Fibroblast of skin of right biceps (primary cell): Measurements from ENCODE around the gene SFXN4.

Source experiments
- DNase-seq: peaks from one replicate; pipeline ENCODE4 v3.0.0-alpha.2; 2013

The SFXN4 gene, protein sequence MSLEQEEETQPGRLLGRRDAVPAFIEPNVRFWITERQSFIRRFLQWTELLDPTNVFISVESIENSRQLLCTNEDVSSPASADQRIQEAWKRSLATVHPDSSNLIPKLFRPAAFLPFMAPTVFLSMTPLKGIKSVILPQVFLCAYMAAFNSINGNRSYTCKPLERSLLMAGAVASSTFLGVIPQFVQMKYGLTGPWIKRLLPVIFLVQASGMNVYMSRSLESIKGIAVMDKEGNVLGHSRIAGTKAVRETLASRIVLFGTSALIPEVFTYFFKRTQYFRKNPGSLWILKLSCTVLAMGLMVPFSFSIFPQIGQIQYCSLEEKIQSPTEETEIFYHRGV

DNA sequence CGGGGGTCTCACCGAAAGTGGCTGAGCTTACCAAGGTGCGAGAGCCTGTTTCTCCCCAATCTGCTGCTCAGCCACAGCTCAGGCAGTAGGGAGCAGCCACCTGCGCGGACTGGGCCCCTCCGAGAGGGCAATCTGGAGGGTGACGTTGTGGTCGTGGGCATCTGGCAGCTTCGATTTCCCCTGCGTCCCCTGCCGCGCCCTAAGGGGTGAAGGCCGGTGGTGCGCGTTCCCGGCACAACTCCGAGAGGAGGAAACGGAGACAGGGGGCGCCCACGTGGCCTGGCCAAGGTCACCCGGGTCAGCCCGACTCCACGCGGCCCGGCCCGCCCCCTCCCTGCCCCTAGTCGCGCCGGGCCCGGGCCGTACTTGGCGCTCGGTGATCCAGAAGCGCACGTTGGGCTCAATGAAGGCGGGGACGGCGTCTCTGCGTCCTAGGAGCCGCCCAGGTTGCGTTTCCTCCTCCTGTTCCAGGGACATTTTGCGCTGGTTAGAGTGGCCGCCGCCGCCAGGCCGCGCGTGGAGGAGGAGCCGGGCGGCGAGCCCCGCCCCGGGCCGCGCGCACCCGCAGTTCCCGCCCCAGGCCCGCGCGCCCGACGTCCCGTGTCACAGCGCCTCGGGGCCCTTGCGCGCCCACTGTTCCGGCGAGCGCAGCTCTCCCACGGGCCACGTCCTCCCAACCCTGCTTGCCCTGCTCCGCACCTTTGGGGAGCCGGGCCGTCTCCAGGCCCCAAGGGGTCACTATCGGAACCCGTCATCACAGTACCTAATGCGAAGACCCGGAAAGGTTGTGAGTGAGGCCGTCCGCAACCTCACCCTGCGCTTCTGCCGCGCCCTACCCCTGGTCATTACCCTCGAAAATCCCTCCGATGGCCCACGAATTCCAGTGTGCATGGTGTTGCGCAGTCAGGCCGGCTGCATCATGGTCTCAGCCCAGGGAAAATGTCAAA is at the start of gene SFXN4:
Gene SFXN4, minus strand, starts transcription at position 544 of the 947 bp plus-strand sequence. Its CDS starts 67 bp downstream, at position 477.
- peak; percentile 63 for DNase-seq

DNA sequence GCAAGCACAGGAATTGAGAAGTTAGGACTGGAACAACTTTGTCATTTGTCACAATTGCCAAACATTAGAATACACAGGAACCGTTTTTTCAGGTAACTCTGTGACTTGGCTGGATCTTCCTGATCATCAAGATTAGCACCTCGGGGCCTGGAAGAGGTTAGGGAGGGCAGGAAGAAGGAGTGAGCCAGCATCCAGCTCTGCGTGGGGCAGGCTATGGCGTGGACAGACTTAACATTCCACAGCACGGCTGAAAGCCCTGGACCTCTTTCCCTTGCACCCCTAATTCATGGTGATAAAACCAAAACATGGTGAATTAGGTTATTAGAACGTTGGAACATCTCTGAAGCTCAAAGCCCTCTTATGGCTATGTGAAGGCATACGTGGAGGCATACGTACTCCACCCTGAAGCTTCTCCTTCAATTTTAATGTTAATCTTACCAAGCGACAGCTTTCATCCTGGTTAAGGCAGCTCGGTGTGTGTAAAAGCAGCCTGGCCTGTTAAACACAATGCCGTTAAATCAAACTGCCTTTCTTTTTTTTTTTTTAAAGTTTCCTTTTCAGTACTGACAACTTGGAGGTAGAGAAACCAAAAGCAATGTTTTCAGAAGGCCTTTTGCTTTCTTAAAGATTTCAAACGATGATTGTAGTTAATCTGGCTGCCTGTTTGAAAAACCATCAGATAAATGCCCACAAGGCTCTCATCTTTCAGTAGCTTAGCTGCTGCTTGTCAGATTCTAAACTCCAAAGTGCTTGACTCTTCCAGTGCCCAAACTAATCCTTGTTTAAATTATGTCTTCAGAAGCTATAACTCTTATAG is 46.3 kb upstream of the SFXN4 start:
- DNase-seq = no peak

DNA sequence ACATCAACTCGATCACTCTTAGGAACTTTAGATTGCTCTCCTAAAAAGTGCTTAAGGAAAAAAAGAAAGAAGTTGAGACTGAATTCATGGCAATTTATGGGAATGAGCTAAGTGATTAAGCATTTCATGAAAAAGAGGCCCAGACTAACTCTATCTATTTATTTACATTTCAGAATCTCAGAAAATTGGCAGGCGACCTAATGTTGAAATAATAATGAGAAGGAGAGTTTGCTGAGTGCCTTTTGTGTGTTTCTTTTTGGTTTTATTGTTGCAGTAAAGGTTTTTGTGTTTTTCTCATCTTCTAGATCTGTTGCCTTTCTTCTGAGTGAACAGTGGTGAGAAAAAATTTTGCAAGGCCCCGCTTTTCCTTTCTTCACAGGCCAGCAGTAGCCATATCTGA is 45.7 kb upstream of the SFXN4 start:
- DNase-seq = peak; percentile 76

DNA sequence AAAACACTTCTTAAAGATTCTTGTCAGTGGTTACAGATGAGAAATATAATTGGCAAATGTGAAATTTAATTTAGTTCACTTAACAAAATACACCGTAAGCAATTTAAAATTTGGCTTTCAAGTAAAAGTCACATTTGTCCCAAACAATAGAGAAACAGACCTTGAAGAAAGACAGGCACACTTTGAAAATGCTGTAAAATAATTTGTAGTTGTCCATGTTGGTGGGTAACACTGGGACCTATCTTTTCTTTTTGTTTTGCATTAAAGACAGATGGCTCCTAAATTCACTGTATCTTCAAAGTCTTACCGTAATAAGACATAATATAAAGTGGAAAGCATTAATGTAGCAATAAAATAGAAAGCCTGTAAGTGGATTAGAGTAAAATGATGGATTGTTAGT is 45.1 kb upstream of the SFXN4 start:
- DNase-seq = no peak

DNA sequence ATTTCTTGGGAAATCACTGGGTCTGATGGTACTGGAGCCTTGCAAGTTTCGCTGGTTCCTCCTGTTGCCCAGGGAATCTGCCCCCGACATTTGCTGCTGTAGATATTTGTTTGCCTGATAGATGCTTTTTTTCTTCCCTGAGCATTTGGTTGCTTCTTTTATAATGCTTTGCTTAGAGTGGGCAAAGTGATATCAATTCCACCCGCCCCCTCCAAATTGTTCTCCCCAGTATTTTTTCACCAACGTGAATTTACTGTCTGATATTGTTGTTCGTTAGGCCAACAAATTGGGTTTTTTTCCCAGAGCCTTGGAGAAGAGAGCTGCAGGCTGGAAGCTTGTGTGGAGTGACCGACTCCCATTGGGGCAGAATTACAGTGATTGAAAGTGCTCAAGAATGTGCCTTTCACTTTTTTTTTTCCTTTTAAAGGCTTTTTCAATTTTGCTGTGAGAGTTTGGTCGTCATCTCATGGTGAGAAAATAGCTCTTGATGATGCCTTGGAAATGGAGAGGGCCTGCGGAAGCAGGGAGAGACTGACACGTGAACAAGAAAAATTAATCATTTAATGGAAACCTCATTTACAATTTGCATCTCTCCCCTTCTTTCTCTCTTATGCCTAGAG is 44.3 kb upstream of the SFXN4 start:
- peak; percentile 41 for DNase-seq

DNA sequence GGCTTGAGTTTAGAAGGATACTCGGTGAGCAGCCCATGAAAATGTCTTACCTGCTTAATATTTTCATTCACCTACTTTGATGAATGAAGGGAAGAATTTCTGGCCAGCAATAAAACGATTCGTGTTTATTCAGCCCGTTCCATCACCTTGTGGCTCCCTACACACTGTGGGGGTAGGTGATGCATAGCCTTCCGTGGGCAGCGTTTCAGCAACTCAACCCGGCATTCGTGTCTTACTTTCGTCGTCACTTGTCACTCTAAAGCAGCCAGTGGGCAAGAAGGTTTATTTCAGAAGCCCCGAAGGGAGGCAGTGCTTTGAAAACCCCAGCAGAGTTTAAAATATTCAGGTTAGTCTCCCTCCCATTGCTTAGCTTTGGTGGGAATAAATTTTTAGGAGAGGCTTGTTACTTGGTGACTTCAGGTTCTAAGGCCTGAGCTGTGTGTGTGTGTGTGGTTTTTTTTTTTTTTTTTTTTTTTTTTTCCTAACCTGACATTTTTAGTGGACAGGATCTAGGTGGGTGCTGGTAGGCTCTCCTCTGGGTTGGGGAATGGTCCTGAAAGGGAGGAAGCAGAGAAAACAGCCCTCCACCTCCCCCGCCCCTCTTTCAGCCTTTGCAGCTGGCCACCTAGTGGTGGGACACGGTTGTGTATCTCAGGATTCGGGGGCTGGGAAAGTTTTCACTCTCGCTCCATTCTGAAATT is 43.7 kb upstream of the SFXN4 start:
- peak; percentile 66 for DNase-seq

DNA sequence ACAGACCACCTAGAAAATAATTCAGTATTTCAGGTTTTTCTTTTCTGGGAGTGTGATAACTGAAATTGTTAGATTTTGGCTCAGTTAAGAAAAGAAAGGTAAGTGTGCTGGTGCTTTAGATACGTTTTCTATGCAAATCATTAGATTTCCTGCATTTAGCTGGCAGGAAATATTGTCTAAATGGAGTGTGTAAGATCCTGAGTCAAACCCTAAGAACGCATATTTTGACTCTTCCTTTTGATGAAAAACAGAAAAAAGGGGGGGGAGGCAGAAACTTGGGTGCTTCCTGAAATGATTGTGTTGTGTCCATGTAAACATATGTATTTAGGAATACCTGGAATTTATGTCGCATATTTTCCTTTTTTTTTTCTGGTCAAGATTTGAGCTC is 43.0 kb upstream of the SFXN4 start:
- DNase-seq = peak; percentile 65

DNA sequence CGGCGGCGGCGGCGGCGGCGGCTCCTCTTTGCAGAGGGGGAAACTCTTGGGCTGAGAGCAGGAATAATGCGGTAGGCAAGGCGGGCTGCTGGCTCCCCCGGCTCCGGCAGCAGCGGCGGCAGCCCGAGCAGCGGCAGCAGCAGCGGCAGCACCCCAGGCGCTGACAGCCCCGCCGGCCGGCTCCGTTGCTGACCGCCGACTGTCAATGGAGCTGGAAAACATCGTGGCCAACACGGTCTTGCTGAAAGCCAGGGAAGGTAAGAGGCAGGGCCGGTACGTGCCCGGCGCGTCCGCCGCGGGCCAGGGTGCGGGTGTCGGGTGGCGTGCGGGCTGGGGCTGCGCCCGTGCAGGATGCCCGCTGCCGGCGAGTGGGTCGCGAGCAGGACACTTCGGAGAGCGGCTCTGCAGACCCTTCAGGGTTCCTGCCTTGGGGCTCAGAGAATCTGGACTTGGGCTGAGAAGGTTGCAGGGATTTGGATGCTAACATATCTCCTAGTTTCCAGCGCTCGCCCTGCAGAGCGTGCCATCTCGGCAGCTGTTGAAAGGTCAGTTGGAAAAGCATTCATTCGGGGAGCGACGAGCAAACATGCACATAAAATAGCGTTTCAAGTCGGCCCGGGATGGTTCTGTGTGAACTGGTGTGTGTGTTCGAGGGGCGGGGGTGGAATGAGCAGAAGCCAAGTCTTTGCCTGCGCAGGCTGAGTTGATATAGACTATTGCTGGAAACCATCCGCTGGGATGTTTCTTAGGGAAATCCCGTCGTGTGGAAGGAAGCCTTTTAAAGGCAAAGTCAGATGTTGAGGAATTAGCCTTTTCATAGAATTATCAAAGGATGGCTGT is 42.4 kb upstream of the SFXN4 start:
- peak; percentile 59 for DNase-seq

DNA sequence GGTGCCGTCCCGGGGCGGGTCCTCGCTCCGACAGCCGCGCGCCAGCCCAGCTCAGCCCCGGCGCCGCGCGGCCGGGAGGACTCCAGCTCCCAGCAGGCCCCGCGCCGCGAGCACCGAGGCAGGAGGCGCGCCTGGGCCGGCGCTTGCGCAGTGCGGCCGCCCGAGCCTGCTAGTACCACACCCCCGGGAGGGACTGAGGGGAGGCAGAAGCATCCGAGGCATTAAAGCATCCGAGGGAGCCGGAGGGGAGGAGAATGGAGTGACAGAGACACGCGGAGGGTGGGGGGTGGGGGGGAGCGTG is 41.8 kb upstream of the SFXN4 start, which contains the start of gene GRK5:
Gene GRK5, plus strand, starts transcription at position 206 of the 301 bp plus-strand sequence. CDS start 347 bp downstream, outside the sequence.
- DNase-seq = peak; percentile 98

DNA sequence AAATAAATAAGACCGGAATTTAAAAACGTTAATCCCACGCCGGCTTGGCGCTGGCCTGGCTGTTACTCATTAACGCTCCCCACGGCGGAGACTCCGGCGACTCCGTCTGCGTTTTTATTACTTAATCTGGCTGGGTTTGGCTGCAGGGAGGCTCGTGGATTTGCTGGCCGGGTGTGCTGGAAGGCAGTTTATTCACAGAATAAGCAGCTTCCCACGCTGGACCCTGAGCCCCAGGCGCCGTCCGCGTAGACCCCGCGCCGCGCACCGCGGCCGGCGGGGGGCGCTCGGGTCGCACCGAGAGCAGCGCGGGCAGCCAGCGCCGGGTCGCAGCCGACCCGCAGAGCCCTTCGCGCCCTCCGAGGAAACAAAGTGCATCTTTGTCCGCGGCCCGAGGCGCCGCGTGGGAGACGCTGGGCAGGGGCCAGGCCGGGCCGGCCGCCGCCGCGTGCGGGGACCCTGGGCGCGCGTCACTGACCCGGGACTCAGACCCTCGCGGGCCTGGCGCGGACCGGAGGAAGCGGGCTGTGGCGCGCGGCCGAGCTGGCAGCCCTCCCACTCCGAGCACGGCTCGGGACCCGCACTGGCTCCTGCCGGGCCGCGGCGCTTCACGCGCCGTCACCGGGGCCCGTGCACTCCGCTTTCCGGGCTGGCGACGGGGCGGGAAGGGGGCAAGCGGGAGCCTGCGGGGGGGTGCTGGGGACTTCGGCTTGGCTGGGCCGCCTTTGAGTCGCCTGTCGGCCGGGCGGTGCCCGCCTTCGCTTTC is 41.3 kb upstream of the SFXN4 start:
- peak; percentile 72 for DNase-seq

DNA sequence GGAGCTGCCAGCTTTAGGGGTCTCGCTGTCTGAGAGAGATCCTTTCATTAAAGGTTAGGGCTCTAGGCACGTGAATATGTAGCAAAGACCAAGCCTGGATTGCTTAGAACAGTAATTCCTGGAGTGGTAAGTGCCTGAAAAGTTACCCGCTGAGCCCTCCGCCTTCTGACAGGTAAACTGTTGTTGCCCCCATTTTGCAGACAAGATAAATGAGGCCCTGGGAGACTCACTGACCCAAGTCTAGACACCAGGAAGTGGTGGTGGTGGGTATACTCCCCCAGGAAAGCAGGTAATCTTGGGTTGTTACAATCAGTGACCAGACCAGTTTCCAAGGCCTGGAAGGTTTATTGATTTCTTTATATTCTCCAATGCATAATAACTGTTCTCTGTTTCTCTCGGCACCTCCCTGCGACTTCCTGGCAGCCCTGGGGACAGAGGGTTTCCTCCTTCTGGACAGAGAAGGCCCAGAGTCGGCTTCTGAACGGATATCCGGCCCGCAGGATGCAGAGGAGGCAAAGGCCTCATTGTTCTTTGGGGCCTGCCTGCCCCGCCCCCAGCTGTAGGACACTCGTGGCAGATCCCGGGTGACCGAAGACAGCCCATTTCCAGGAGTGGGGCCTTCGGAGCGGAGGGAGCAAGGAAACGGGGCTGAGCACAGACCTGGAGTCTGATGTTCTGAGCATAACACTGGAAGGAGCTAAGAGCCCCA is 40.5 kb upstream of the SFXN4 start:
- peak; percentile 24 for DNase-seq

DNA sequence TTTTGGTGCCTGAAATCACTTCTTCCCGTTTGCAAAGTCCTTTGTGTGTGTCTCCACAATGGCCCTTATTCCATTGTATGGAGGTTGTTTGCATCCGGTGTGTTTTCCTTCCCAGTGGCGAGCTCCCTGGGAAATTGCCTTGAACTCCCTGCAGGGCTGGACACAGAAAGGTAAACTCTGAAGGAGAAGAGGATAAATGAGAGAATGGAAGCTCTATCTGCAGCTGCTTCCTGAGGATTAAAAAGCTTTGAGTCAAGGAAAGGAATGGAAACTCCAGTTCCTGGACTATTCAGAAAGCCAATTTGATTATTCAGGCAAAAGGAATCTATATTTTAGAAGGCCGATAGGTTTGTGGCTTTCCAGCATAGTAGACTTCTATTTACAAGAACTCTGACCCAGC is 37.5 kb upstream of the SFXN4 start:
- DNase-seq = peak; percentile 70

DNA sequence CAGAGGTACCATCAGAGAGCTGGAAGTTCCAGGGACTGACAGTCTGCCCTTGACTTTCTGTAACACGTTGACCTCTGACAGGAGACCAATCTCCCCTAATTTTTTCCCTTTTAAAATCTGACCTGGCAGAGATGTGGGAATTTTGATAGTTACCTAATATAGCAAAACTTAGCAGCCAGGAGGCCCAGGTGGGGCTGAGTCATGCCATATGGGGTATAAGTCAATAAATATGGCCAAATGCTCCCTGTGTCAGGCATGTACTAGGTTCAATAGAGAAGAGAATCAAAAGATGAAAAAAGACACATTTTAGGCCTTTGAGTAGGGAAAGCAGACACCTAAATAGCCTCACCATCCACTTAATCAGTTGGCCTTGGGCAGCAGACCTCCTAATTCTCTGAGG is 35.7 kb upstream of the SFXN4 start:
- DNase-seq = no peak

DNA sequence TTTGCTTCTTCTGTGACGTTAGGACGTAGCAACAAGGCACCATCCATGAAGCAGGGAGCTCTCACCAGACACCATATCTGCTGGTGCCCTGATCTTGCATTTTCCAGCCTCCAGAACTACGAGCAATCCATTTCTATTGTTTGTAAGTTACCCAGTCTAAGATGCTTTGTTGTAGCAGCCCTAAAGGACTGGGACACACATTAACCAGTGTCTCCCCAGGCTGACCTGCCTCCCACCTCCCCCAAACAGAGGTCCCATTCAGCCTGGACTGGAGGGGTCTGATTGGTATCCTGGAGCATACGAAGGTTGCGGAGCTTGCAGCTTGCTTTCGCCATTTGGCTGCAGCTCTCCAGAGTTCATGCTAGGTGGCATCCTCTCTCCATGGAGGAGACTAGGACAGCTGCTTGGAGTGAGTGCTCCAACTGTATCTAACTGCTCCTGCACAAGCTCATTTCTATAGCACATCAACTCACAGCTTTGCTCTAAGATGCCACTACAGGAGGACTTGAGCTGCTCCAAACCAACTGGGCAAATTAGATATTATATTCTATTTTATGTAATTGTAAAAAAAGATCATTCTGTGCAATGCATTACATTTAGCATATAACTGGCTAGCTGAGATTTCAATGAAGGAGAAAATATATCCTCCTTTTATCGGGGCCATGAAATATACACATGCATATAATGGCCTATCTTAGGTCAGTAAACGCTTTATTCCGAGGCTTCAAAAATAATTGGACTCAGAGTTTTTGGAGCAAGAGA is 33.9 kb upstream of the SFXN4 start:
- DNase-seq = peak; percentile 79

DNA sequence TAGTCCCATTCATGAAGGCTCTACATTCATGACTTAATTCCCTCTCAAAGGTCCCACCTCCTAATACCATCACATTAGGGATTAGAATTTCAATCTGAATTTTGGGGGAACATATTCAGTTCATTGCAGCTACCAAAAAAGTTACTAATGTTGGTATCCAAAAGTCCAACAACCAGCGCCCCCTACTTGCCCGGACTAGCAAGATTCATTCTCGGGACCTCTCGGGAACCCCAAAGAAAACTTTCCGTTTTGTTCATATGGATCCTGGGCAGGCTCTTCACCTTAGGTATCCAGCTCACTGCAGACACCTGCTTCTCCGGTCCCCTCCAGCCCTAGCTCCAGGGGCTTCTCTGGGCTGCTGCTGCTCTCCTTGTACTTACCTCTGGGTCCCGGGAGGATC is 32.9 kb upstream of the SFXN4 start:
- DNase-seq = no peak

DNA sequence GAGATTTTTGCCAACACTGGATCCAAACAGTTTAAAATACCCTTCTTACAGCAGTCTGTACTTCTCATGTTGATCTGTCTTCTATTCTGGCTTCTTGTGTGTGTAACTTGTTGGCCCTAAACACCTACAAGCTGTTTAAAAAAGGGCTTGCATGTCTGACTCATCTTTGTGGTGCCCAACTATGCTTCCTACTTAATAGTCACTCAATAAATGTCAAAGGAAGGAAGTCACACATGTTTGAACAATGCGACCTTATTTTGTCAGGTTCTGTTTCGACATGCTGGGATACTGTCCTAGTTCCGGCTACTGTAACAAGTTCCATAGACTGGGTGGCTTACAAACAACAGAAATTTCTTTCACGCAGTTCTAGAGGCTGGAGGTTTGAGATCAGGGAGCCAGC is 32.4 kb upstream of the SFXN4 start:
- DNase-seq = peak; percentile 71

DNA sequence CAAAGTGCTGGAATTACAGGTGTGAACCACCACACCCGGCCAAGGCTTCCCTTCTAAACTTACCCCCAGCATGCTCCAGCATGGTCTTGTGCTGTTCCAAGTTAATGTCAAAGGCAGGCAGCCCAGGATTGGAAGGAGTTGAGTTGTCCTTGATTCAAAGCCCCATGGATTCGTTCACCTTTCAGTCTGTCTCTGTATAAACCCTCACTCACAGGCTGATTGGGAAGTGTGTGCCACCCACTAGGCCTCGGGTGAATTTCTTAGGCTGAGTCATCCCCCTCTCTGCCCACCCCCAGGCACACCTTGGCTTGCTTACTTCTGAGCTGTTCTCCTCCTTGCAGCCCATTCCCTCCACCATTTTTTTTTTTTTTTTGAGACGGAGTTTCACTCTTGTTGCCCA is 26.4 kb upstream of the SFXN4 start:
- DNase-seq = no peak

DNA sequence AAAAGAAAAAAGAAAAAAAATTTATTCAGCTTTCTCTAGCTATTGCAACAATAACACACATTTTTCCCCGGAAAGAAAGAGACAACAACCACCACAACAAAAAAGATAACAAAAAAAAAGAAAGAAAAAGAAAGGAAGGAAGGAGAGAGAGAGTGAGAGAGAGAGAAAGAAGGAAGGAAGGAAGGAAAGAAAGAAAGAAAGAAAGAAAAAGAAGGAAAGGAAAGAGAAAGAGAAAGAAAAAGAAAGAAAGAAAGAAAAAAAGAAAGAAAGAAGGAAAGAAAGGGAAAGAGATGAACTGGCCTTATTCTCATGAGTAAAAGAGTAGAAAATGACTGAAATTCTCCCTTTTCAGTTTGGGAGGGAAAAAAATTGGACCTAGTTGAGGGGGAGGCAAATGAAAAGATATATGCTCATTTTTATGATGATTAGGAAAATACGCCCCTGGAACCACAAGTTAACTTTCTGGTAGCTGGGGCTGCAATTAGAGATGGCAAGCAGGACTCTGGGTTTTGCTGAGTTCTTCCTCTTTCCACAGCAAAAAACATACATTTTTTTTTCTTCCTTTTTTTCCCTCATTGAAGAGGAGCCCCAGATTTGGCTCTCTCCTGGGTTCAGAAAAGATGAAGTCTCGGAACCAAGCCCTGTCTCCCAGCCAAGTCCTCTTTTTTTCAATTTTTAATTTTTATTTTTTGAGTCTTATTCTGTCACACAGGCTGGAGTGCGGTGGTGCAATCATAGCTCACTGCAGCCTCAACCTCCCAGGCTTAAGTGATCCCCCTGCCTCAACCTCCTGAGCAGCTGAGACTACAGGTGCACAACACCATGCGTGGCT is 25.7 kb upstream of the SFXN4 start:
- no peak for DNase-seq
